Measurements from ENCODE around the gene DLGAP4. TPM values are rescaled to one million over a fixed set of nuclear protein-coding genes. Genes with fewer than 3 reads are reported as not detected.

Gene DLGAP4
- total and polyA plus RNA-seq, 10 of the 15 experiments (the other 5 are each of a cell fraction or from before 2014, with no cell fraction given), result 0.42 to 43.3 (median 19.0) TPM

- no peak for TF ChIP-seq CTCF (IDR thresholded peaks at IDR 0.05 in 2 of 3, conservative IDR thresholded peaks at IDR 0.05 in 1 of 3; ENCODE audit: control insufficient read depth in 2 of 3, extremely low read depth in 1 of 3, insufficient read depth in 1 of 3, low read depth in 3 of 3, low read length in 3 of 3)
These were observed 134.9 kb downstream of the DLGAP4 start (continued) for GRCh38 chr20:36441027-36441414.

DNA sequence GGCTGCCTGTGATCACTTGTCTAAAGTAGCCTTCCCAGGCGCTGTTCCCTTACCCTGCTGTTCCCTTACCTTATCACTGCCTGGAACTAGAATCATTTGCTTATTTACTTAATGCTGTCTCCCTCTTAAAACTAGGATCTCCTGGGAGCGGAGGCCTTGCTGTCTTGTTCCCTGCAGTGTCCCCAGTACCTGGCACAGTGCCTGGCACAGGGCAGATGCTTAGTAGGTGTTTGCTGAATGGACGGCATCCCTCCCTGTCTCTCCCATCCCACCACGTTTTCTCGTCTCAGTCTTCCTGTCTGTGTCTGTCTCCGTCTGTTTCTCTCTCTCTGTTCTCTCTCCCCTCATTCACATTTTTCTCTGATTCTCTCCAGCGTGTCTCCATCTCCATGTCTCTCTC is 135.3 kb downstream of the DLGAP4 start:
- RAD21 ChIA-PET (ENCODE audit: unreplicated experiment), result no interaction called here
- Histone ChIP-seq H3K9ac (ENCODE audit: control insufficient read depth, insufficient read depth, low read length) (no peak overlapping the region), H3K4me3 (no peak overlapping the region), H4K20me1 (ENCODE audit: control insufficient read depth, insufficient read depth) (no peaks in the 10 kb centered on the region), H3K36me3 (ENCODE audit: control insufficient read depth in 2 of 2, insufficient read depth in 2 of 2, low read length in 1 of 2) (no peaks in the 10 kb centered on the region), H3K27ac (ENCODE audit: control insufficient read depth, insufficient read depth) (no peak overlapping the region), H3K4me1 (ENCODE audit: control insufficient read depth, insufficient read depth, low read length) (no peaks in the 10 kb centered on the region), H3K4me2 (ENCODE audit: control insufficient read depth, insufficient read depth) (no peak overlapping the region), H3K9me3 (replicated peaks; ENCODE audit: control insufficient read depth, insufficient read depth, low read length) (no peaks in the 10 kb centered on the region), H2AFZ (ENCODE audit: control insufficient read depth, low read depth, low read length) (no peak overlapping the region), H3K79me2 (ENCODE audit: control insufficient read depth, insufficient read depth, low read length) (no peaks in the 10 kb centered on the region), H3K27me3 (replicated peaks in 1 of 2; ENCODE audit: control insufficient read depth in 2 of 2, insufficient read depth in 2 of 2, low read length in 1 of 2) (no peaks in the 10 kb centered on the region)
- no peak for ATAC-seq
- SMC1A ChIA-PET (ENCODE audit: uncharacterized antibody, unreplicated experiment), result interaction anchor here (3.1 kb wide), 1 partner anchor 228 kb away, joined by 14 read pairs; no protein-coding TSS in a partner anchor
- no peak for FAIRE-seq
- DNase-seq (ENCODE audit: low read depth, low spot score), result no peak
- in situ Hi-C loops (cut with MboI) (loop anchor here (5.0 to 25.0 kb wide), 2 partner anchors 239 to 454 kb away; no protein-coding TSS in a partner anchor), intact Hi-C loops (cut with micrococcal nuclease; ENCODE audit: unreplicated experiment) (no loop called here)
- POLR2A ChIA-PET, result no interaction called here
- CTCF ChIA-PET, result interaction anchor here (1.0 to 4.0 kb wide), 4 partner anchors 9 to 283 kb away, joined by 3 to 45 read pairs (median 20); no protein-coding TSS in a partner anchor
- BruUV-seq (replicated peaks), result no TSS peak
- WGBS (ENCODE audit: insufficient coverage, insufficient replicate concordance, low lambda C conversion rate, missing lambda C conversion rate), result 29% methylated on average over 7 of the region's 7 CpGs
- TF ChIP-seq EZH2 (IDR thresholded peaks at IDR 0.05; ENCODE audit: borderline replicate concordance, control insufficient read depth, low read depth, low read length) (no peak), TCF7 (IDR thresholded peaks at IDR 0.05; ENCODE audit: borderline replicate concordance) (no peak), MYB (IDR thresholded peaks at IDR 0.05; ENCODE audit: borderline replicate concordance, low read depth, low read length) (no peak), IKZF1 (conservative IDR thresholded peaks at IDR 0.05) (no peak), CTCF (IDR thresholded peaks at IDR 0.05 in 2 of 3, conservative IDR thresholded peaks at IDR 0.05 in 1 of 3; ENCODE audit: control insufficient read depth in 2 of 3, extremely low read depth in 1 of 3, insufficient read depth in 1 of 3, low read depth in 3 of 3, low read length in 3 of 3) (no peak), CEBPB (IDR thresholded peaks at IDR 0.05; ENCODE audit: borderline replicate concordance in 1 of 2, low read depth in 2 of 2, low read length in 2 of 2) (no peak), ZNF384 (IDR thresholded peaks at IDR 0.05; ENCODE audit: borderline replicate concordance, low read depth, low read length) (no peak), BHLHE40 (IDR thresholded peaks at IDR 0.05; ENCODE audit: borderline replicate concordance in 1 of 2, low read depth in 2 of 2, low read length in 1 of 2) (no peak), FOXK2 (IDR thresholded peaks at IDR 0.05) (no peak)
- TF ChIP-seq, protein P1, sequence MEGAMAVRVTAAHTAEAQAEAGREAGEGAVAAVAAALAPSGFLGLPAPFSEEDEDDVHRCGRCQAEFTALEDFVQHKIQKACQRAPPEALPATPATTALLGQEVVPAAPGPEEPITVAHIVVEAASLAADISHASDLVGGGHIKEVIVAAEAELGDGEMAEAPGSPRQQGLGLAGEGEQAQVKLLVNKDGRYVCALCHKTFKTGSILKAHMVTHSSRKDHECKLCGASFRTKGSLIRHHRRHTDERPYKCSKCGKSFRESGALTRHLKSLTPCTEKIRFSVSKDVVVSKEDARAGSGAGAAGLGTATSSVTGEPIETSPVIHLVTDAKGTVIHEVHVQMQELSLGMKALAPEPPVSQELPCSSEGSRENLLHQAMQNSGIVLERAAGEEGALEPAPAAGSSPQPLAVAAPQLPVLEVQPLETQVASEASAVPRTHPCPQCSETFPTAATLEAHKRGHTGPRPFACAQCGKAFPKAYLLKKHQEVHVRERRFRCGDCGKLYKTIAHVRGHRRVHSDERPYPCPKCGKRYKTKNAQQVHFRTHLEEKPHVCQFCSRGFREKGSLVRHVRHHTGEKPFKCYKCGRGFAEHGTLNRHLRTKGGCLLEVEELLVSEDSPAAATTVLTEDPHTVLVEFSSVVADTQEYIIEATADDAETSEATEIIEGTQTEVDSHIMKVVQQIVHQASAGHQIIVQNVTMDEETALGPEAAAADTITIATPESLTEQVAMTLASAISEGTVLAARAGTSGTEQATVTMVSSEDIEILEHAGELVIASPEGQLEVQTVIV (IDR thresholded peaks at IDR 0.05; ENCODE audit: borderline replicate concordance, partially characterized antibody), result no peak
- TF ChIP-seq, protein P2, sequence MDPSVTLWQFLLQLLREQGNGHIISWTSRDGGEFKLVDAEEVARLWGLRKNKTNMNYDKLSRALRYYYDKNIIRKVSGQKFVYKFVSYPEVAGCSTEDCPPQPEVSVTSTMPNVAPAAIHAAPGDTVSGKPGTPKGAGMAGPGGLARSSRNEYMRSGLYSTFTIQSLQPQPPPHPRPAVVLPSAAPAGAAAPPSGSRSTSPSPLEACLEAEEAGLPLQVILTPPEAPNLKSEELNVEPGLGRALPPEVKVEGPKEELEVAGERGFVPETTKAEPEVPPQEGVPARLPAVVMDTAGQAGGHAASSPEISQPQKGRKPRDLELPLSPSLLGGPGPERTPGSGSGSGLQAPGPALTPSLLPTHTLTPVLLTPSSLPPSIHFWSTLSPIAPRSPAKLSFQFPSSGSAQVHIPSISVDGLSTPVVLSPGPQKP (IDR thresholded peaks at IDR 0.05; ENCODE audit: low read depth, low read length), result no peak

Measured in GM12878 (cell line).